GM13977 (cell line): ENCODE results near the gene MUC2.

Experiments
- DNase-seq: peaks from one replicate; pipeline ENCODE4 v3.0.0; 2012; ENCODE audit warnings: low spot score
- in situ Hi-C: fragments of 300-500 bp; cut with MboI; formaldehyde crosslinking; loops from one replicate; pipeline ENCODE4 v1.12.0; 2022; ENCODE audit warnings: low sequenced_read_pairs, low pct_unique_long_range_greater_than_20kb, mixed read lengths, inconsistent platforms; ENCODE audit not compliant: unreplicated experiment
- TF ChIP-seq, protein P1 (sequence below): IDR thresholded peaks from 2 replicates; pipeline ENCODE4 v1.5.1; 2012; ENCODE audit warnings: mild to moderate bottlenecking, control low read depth; ENCODE audit not compliant: insufficient read depth; ENCODE audit errors: extremely low read depth, missing control alignments

MUC2 gene

DNA sequence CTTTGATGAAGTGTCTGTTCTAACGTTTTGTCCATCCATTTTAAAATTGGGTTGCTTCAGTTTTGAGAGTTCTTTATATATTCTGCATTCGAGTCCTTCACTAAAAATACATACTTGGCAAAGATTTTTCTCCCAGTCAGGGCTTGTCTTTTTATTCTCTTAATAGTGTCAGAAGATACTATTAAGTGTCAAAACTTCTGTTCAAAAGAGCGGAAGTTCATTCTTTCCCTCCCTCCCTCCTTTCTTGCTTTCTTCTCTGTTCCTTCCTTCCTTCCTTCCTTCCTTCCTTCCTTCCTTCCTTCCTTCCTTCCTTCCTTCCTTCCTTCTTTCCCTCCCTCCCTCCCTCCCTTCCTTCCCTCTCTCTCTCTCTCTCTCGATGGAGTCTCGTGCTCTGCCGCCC lies 30.5 kb upstream of the MUC2 start:
- DNase-seq, result no peak
- TF ChIP-seq, protein P1, sequence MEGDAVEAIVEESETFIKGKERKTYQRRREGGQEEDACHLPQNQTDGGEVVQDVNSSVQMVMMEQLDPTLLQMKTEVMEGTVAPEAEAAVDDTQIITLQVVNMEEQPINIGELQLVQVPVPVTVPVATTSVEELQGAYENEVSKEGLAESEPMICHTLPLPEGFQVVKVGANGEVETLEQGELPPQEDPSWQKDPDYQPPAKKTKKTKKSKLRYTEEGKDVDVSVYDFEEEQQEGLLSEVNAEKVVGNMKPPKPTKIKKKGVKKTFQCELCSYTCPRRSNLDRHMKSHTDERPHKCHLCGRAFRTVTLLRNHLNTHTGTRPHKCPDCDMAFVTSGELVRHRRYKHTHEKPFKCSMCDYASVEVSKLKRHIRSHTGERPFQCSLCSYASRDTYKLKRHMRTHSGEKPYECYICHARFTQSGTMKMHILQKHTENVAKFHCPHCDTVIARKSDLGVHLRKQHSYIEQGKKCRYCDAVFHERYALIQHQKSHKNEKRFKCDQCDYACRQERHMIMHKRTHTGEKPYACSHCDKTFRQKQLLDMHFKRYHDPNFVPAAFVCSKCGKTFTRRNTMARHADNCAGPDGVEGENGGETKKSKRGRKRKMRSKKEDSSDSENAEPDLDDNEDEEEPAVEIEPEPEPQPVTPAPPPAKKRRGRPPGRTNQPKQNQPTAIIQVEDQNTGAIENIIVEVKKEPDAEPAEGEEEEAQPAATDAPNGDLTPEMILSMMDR, result no peak
- in situ Hi-C loops, result no loop called here

DNA sequence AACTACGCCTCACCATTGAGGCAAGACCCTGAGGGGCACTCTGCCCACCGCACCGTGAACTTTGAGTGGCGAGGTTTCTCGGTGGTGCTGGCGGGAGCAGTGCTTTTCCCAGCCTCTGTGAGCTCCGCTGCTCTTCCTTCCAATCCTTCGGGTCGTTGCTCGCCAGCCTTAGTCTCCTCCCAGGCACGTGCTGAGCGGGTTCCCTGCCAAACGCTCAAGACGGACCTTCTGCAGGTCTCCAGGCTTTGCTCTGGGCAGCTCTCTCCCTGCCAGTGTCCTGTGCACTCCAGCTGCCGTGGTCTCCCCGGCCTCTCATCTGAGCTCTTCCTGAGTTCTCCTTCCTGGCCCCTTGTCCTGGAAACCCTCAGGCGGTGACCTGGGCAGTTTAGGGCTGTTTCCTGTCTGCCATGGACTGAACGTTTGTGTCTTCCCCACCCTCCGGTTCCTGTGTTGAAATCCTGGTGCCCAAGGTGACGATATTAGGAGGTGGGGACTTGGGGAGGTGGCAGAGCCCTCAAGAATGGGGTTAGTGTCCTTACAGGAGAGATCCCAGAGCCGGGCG lies 27.0 kb upstream of the MUC2 start:
- TF ChIP-seq, protein P1, result no peak
- no peak for DNase-seq
- in situ Hi-C loops, result no loop called here

DNA sequence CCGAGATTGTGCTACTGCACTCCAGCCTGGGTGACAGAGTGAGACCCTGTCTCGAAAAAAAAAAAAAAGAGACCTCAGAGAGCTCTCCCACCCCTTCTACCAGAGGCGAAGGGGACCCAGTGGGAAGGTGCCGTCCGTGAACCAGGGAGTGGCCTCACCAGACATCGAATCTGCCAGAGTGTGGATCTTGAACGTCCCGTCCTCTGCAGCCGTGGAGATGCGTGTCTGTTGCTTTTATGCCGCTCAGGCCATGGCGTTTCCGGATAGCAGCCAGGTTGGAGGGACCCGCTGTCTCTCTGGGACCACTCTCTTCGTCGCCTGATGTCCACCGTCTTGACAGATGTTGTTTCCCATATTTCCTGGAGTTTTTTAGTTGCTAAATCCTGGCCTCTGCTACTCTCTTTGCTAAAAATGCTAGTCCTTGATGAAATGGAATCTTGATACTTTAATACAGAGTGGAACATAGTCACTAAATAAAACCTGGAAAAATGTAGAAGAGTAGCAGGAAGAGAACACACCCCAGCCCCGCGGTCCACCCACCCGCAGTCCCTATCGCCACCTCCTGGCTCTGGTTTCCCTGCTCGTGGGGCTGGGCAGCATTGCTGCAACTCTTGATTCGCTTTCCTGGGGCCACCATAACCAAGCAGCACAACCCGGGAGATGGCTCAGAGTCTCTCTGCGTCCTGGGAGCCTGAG lies 26.2 kb upstream of the MUC2 start:
- DNase-seq, result no peak
- in situ Hi-C loops, result no loop called here
- TF ChIP-seq, protein P1, result no peak

DNA sequence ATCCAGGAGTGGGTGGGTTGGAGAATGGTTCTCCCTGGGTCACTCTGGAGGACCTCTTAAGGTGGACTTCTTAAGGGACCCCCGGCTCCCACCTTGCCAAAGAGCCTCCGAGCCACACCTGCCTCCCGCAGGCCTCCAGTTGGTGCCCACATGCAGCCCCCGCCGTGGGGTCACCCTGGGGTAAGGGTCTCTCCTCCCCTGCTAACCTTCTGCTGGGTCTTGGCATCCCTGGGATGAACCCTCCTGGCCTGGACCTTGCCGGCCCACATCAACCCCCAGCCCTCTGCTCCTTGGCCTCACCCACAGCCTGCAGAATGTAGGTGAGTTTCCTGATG lies 25.6 kb upstream of the MUC2 start:
- in situ Hi-C loops, result no loop called here
- DNase-seq, result no peak
- TF ChIP-seq, protein P1, result no peak

DNA sequence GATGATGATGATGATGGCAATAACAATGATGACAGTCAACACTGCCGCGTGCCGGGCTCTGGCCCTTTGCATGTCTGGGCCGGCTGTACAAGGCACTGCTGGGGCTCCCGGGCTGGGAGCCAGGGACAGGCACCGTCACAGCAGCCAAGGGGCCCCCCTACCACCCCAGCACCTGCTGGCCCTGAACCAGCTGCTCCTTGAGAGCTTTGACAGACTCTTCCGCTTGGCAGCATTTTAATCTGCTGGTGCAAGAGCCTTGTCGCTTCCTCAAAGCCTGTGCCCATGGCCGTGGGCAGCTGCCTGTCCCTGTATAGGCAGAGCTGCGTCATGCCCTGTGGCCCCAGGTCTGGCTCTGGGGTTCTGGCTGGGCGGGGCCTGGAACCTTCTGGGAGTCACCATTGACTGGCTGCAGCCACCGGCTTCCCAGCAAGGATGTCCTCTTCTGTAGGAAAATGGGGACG lies 25.2 kb upstream of the MUC2 start:
- no peak for DNase-seq
- in situ Hi-C loops, result no loop called here
- TF ChIP-seq, protein P1, result no peak

DNA sequence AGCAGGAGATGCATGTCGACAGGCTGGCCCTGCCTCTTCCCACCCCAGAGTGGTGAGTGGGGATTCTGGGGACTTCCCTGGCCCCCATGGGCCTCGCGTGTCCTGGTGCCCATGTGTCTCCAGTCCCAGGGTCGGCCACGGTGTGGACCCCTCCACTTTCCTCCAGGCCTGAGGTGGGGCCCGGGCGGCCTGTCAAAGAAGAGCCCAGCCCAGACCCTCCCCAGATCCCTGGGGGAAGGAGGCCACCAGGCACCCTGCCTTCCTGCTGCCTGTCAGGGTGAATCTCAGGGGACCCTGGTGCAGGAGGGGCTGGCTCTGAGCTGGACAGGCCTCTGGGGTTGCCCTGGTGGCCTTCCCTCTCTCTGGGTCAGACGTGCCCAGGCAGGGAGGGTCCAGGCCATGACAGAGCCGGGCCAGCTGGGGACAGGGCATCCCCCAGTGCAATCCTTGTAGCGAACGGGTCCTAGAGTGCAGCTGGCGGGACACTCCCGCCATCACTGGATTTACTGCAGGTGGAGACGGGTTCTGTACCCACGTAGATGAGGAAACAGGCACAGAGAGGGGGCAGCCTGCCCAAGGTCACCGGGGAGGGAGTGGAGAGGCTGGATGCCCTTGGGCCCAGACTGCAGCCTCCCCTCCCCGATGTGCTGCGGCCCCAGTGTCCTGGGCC lies 24.6 kb upstream of the MUC2 start:
- TF ChIP-seq, protein P1, result no peak
- DNase-seq, result no peak
- in situ Hi-C loops, result no loop called here
